ENCODE results near the gene AQP9. TPM values are rescaled to one million over a fixed set of nuclear protein-coding genes. Genes with fewer than 3 reads are reported as not detected.

Gene AQP9
- total RNA-seq, 2 experiments from 2014 or later: 0.17 to 0.26 TPM

GRCh38 chr15:58118272-58118671, 19.9 kb upstream of the AQP9 start:
- no peaks in the 10 kb centered on the region for H3K4me1 Mint-ChIP-seq (ENCODE audit: low read depth)
- POLR2A ChIA-PET: no interaction called here
- CTCF ChIA-PET: no interaction called here
- intact Hi-C loops (cut with micrococcal nuclease): no loop called here
- H3K4me3 Mint-ChIP-seq: no peak overlapping the region
- H3K36me3 Mint-ChIP-seq: no peaks in the 10 kb centered on the region
- no peak overlapping the region for H3K27ac Mint-ChIP-seq
- DNase-seq: no peak
- no peaks in the 10 kb centered on the region for H3K9me3 Mint-ChIP-seq
- peaks cover 12% of the 10 kb centered on the region for H3K27me3 Mint-ChIP-seq

- no peak overlapping the region for H3K4me3 Mint-ChIP-seq
- no peak overlapping the region for H3K27ac Mint-ChIP-seq
- H3K27me3 Mint-ChIP-seq: peaks cover 11% of the 10 kb centered on the region
- H3K36me3 Mint-ChIP-seq: no peaks in the 10 kb centered on the region
- CTCF ChIA-PET: no interaction called here
- POLR2A ChIA-PET: no interaction called here
- no peak for DNase-seq
- H3K9me3 Mint-ChIP-seq: no peaks in the 10 kb centered on the region
- H3K4me1 Mint-ChIP-seq (ENCODE audit: low read depth): no peaks in the 10 kb centered on the region
- intact Hi-C loops (cut with micrococcal nuclease): no loop called here
These were observed 19.2 kb upstream of the AQP9 start for GRCh38 chr15:58119016-58119415.

DNA sequence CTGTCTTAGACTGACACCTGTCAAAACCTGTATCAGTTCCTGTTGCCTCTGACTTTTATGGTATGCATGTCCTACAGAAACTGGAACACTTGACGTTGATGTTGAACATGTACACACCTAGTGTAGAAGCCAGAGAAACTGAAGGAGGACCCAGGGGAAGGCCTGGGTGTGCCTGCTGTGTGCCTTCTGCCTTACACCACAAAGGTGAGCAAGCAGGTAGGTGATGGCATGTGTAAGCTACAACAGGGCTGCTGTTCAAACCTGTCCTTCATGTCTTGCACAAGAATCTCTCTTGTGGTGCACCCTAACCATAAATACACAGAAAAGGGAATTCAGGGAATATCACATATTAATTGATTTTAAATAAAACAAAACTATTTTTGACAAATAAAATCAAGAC, 13.6 kb upstream of the AQP9 start:
- Mint-ChIP-seq H3K27ac (no peak overlapping the region), H3K9me3 (peaks cover 5% of the 10 kb centered on the region), H3K27me3 (peaks cover 15% of the 10 kb centered on the region), H3K36me3 (peaks cover 4% of the 10 kb centered on the region), H3K4me3 (no peak overlapping the region), H3K4me1 (ENCODE audit: low read depth) (no peaks in the 10 kb centered on the region)
- CTCF ChIA-PET: interaction anchor here (1.1 kb wide), 1 partner anchor 54 kb away, joined by 4 read pairs; no protein-coding TSS in a partner anchor
- no peak for DNase-seq
- POLR2A ChIA-PET: no interaction called here
- intact Hi-C loops (cut with micrococcal nuclease): no loop called here

DNA sequence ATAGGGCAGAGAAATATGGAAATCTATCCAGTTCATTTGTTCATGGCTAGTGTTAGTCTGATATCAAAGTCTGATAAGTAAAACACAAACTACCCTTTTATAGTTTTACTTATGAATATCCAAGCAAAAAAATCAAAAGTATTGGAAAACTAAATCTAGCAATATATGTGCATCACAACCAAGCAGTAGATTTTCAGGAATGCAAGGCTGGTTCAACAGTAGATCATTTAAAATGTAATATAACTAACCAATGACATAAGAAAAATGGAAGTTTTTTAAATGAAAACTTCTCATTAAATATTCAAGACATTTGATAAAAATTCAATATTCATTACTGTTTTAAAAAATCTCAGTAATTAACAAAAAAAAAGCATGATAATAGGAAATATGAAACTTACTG, 12.8 kb upstream of the AQP9 start:
- Mint-ChIP-seq H3K27ac (no peak overlapping the region), H3K4me3 (no peak overlapping the region), H3K9me3 (peaks cover 5% of the 10 kb centered on the region), H3K27me3 (peaks cover 12% of the 10 kb centered on the region), H3K36me3 (peaks cover 4% of the 10 kb centered on the region), H3K4me1 (ENCODE audit: low read depth) (no peaks in the 10 kb centered on the region)
- ChIA-PET CTCF (no interaction called here), POLR2A (no interaction called here)
- DNase-seq: no peak
- intact Hi-C loops (cut with micrococcal nuclease): no loop called here

DNA sequence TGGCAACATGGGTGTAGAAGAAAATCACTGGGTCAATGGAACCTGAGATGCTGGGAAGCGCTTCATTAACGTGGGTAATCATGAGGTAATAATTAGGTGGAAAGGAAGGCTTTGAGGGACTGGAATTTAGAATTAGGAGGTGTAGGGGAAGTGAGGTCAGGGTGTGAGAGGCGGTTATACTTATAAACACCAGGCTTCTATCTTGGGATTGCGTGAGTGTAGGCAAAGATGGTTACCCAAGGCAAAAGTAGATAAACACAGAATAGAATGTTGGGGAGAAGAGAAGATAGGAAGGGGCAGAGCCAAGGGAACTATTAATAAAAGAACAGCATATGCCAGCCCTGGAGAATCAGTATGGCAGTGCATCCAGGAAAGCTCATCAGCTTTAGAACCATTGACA, 3.3 kb upstream of the AQP9 start:
- peaks cover 6% of the 10 kb centered on the region for H3K27me3 Mint-ChIP-seq
- H3K4me1 Mint-ChIP-seq (ENCODE audit: low read depth): no peaks in the 10 kb centered on the region
- intact Hi-C loops (cut with micrococcal nuclease): no loop called here
- H3K4me3 Mint-ChIP-seq: no peak overlapping the region
- no peak for DNase-seq
- H3K36me3 Mint-ChIP-seq: no peaks in the 10 kb centered on the region
- no peaks in the 10 kb centered on the region for H3K9me3 Mint-ChIP-seq
- no peak overlapping the region for H3K27ac Mint-ChIP-seq
- POLR2A ChIA-PET: no interaction called here
- CTCF ChIA-PET: interaction anchor here (0.9 kb wide), 1 partner anchor 64 kb away, joined by 3 read pairs; no protein-coding TSS in a partner anchor

DNA sequence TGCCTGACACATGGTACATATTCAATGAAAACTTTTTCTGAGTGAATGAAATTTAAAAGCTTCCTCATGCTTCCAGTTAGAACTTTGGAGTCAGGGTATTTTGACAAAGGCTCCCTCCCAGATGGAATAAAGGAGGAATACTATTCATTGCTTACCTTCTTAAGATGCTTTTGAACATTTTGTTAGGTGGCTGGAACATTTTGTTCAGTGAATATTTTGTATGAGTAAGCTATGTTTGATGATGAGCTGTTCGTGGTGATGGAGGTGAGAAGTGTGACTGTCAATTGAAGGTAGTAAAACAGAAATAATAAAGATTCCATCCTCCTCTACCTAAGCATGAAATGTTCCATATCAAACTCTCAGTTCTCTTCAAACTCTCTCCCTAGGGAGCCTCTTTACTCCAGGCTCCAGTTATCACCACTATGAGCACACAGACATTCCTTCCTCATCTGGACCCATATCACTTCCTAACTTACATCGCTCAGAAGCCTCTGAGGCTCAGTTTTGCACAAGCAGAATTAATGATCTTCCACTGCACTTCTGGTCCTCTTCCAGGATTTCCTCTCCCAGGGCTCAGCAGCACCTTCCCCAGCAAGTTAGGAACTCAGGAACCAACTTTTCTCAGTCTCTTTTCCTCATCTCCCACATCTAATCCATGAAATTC, 2.5 kb upstream of the AQP9 start:
- POLR2A ChIA-PET: no interaction called here
- DNase-seq: no peak
- Mint-ChIP-seq H3K27me3 (peaks cover 6% of the 10 kb centered on the region), H3K4me1 (ENCODE audit: low read depth) (no peaks in the 10 kb centered on the region), H3K9me3 (no peaks in the 10 kb centered on the region), H3K27ac (no peak overlapping the region), H3K36me3 (no peaks in the 10 kb centered on the region), H3K4me3 (no peak overlapping the region)
- intact Hi-C loops (cut with micrococcal nuclease): no loop called here
- CTCF ChIA-PET: no interaction called here

DNA sequence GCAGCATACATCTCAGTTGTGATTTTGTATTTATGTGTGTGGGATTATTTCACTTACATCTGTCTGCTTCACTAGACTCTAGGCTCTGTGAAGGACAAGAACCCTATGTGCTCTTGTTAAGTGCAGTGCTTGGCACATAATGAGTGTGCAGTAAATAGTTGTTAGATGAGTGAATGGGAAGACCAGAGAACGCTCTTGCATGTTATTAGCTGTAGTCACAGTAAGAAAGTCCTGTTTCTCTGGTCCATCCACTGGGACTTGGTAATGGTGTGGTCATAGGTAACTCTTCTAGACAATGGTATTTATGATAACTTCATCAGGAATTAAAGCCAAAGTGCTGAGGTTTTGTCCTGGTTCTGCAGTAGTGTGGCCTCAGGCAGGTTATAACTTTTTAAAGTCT, 1.4 kb upstream of the AQP9 start:
- CTCF ChIA-PET: no interaction called here

GRCh38 chr15:58137686-58138085, 495 bp upstream of the AQP9 start:
- DNase-seq: no peak
- CTCF ChIA-PET: no interaction called here
- H3K27ac Mint-ChIP-seq: no peak overlapping the region
- intact Hi-C loops (cut with micrococcal nuclease): no loop called here
- H3K4me1 Mint-ChIP-seq (ENCODE audit: low read depth): no peaks in the 10 kb centered on the region
- H3K9me3 Mint-ChIP-seq: no peaks in the 10 kb centered on the region
- no peaks in the 10 kb centered on the region for H3K36me3 Mint-ChIP-seq
- H3K4me3 Mint-ChIP-seq: no peak overlapping the region
- H3K27me3 Mint-ChIP-seq: peaks cover 6% of the 10 kb centered on the region
- POLR2A ChIA-PET: no interaction called here

More for the DNA sequence above, 1.4 kb upstream of the AQP9 start:
- Mint-ChIP-seq H3K27ac (no peak overlapping the region), H3K36me3 (no peaks in the 10 kb centered on the region), H3K4me1 (ENCODE audit: low read depth) (no peaks in the 10 kb centered on the region), H3K4me3 (no peak overlapping the region), H3K27me3 (peaks cover 6% of the 10 kb centered on the region), H3K9me3 (no peaks in the 10 kb centered on the region)
- DNase-seq: no peak
- intact Hi-C loops (cut with micrococcal nuclease): no loop called here
- POLR2A ChIA-PET: no interaction called here

GRCh38 chr15:58139276-58139988, 1.3 kb downstream of the AQP9 start:
- no peaks in the 10 kb centered on the region for H3K4me1 Mint-ChIP-seq (ENCODE audit: low read depth)
- DNase-seq: no peak
- POLR2A ChIA-PET: no interaction called here
- no peaks in the 10 kb centered on the region for H3K9me3 Mint-ChIP-seq
- H3K4me3 Mint-ChIP-seq: no peak overlapping the region
- H3K27me3 Mint-ChIP-seq: peaks cover 2% of the 10 kb centered on the region
- H3K36me3 Mint-ChIP-seq: no peaks in the 10 kb centered on the region
- CTCF ChIA-PET: no interaction called here
- intact Hi-C loops (cut with micrococcal nuclease): no loop called here
- H3K27ac Mint-ChIP-seq: no peak overlapping the region

GRCh38 chr15:58139989-58140522, 1.9 kb downstream of the AQP9 start:
- intact Hi-C loops (cut with micrococcal nuclease): no loop called here
- ChIA-PET POLR2A (no interaction called here), CTCF (no interaction called here)
- DNase-seq: no peak
- H3K36me3 Mint-ChIP-seq: no peaks in the 10 kb centered on the region
- H3K4me3 Mint-ChIP-seq: no peak overlapping the region
- no peaks in the 10 kb centered on the region for H3K4me1 Mint-ChIP-seq (ENCODE audit: low read depth)
- H3K9me3 Mint-ChIP-seq: no peaks in the 10 kb centered on the region
- H3K27ac Mint-ChIP-seq: no peak overlapping the region
- H3K27me3 Mint-ChIP-seq: peaks cover 4% of the 10 kb centered on the region

DNA sequence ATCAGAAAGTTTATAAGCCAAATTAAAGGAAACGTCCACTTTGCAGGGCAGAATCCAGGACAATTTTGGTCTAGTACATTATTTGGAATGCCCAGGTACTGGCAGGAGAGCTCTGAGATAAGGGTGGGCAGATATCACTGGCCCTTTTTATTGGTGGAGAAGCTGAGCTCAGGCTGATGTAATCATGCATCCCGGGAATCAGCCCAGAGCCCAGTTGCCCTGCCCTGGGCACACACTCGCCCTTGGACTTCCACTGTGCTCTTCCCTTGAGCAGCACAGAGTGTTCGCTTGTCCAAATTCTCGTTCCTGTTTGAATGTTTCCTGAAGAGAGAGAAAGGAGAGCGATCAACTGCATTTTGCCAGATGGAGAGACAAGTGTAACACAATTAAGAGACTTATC, 3.7 kb downstream of the AQP9 start:
- ChIA-PET CTCF (no interaction called here), POLR2A (no interaction called here)
- intact Hi-C loops (cut with micrococcal nuclease): no loop called here
- Mint-ChIP-seq H3K4me3 (no peak overlapping the region), H3K36me3 (no peaks in the 10 kb centered on the region), H3K4me1 (ENCODE audit: low read depth) (no peaks in the 10 kb centered on the region), H3K27ac (no peak overlapping the region), H3K27me3 (peaks cover 2% of the 10 kb centered on the region), H3K9me3 (no peaks in the 10 kb centered on the region)
- no peak for DNase-seq

DNA sequence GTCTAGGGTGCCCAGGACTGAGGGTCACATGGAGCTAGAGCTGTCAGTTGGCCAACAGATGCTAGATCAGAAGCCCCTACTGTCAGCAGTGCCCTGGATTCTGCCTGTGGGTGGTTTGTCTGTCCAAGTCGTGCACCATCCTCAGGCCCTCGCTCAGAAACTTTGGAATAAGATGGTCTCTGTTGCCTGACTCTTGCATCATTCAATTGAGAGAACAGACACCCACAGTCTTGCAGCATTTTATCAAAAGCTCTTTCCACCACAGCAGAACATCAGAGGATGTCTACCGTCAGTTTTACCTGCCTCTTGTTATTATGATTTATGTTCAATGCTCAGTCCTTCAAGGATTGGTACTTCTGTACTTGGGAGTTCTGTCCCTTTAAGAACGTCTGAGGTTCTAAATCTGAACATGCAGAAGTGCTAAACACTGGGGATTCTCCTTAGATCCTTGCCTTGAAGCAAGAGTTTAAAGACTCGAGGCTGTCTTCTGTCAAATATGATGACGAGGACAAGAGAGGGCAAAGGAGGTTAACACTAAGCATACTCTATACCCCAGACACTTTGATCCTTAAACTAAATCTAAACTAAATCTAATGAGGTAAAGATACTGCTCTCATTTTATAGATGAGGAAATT, 4.8 kb downstream of the AQP9 start:
- intact Hi-C loops (cut with micrococcal nuclease): no loop called here
- H3K27me3 Mint-ChIP-seq: peaks cover 2% of the 10 kb centered on the region
- H3K4me1 Mint-ChIP-seq (ENCODE audit: low read depth): no peaks in the 10 kb centered on the region
- no peak overlapping the region for H3K27ac Mint-ChIP-seq
- CTCF ChIA-PET: no interaction called here
- H3K36me3 Mint-ChIP-seq: no peaks in the 10 kb centered on the region
- H3K9me3 Mint-ChIP-seq: no peaks in the 10 kb centered on the region
- no peak for DNase-seq
- no peak overlapping the region for H3K4me3 Mint-ChIP-seq
- POLR2A ChIA-PET: no interaction called here

DNA sequence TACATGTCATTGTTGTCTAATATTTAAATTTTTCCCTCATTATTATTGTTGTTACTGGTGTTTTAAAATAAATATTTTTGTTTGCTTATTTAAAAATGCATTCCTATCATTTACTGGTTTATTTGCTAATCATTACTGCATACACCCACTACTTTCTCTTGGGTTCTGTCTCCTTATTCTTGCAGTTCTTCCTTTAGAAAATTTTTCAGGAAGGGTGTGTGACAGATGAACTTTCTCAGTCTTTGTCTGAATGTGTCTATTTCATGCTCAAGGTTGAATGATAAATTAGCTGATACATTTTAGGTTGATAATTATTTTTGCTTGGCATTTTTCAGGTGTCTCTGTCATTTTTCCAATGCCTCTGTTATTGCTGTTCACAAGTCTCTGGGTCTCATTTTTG, 7.4 kb downstream of the AQP9 start:
- intact Hi-C loops (cut with micrococcal nuclease): no loop called here
- peaks cover 2% of the 10 kb centered on the region for H3K27me3 Mint-ChIP-seq
- no peaks in the 10 kb centered on the region for H3K36me3 Mint-ChIP-seq
- H3K4me3 Mint-ChIP-seq: no peak overlapping the region
- no peak overlapping the region for H3K27ac Mint-ChIP-seq
- H3K4me1 Mint-ChIP-seq (ENCODE audit: low read depth): no peaks in the 10 kb centered on the region
- DNase-seq: no peak
- ChIA-PET POLR2A (no interaction called here), CTCF (no interaction called here)
- no peaks in the 10 kb centered on the region for H3K9me3 Mint-ChIP-seq

Data from activated CD4-positive, alpha-beta memory T cell treated with anti-CD3 and anti-CD28 coated beads for 36 hours (primary cell).